Measurements from ENCODE around the gene WDR20. TPM values are rescaled to one million over a fixed set of nuclear protein-coding genes. Genes with fewer than 3 reads are reported as not detected.

Gene WDR20
- total and polyA plus RNA-seq, 2 of the 8 experiments (the other 6 are each of a cell fraction or from before 2014, with no cell fraction given) = 11.2 to 26.7 TPM

GRCh38 chr14:102182190-102182589, 42.5 kb downstream of the WDR20 start:
- peaks cover 0 to 6% of the 10 kb centered on the region in 2 experiments for H4K20me1 ChIP-seq (replicated peaks in 1 of 2; ENCODE audit: control insufficient read depth in 1 of 2, insufficient read depth in 2 of 2, low read length in 2 of 2)
- H3K9me3 ChIP-seq (ENCODE audit: insufficient read depth in 2 of 2, low read depth in 1 of 2, low read length in 1 of 2) = no peaks in the 10 kb centered on the region
- H2BK12ac ChIP-seq (ENCODE audit: low read depth, low read length) = no peak overlapping the region
- DNase-seq (ENCODE audit: low read depth in 1 of 2, low spot score in 2 of 2) = no peak
- H3K14ac ChIP-seq (ENCODE audit: insufficient read length) = no peak overlapping the region
- H3K27ac ChIP-seq (ENCODE audit: low read depth, low read length) = no peak overlapping the region
- no peak overlapping the region for H2AK5ac ChIP-seq (ENCODE audit: low read depth, low read length)
- no peak overlapping the region for H4K8ac ChIP-seq (ENCODE audit: extremely low read depth, insufficient read depth, low read length)
- no peak overlapping the region for H2AFZ ChIP-seq (ENCODE audit: low read length)
- H2BK20ac ChIP-seq (ENCODE audit: low read length) = no peak overlapping the region
- CTCF ChIA-PET (ENCODE audit: partially characterized antibody) = interaction anchor here (1.2 to 1.7 kb wide), 2 partner anchors 21 to 85 kb away, joined by 3 to 4 read pairs; no protein-coding TSS in a partner anchor
- FAIRE-seq = no peak
- POLR2A ChIA-PET (ENCODE audit: partially characterized antibody) = interaction anchor here (1.8 kb wide), 1 partner anchor 42 kb away, joined by 6 read pairs; the partner anchor contains the start of gene WDR20
- H3K27me3 ChIP-seq (replicated peaks in 1 of 4; ENCODE audit: control insufficient read depth in 3 of 4, extremely low read depth in 1 of 4, insufficient read depth in 3 of 4, low read length in 3 of 4) = no peaks in the 10 kb centered on the region
- no peaks in the 10 kb centered on the region for H3K23me2 ChIP-seq (ENCODE audit: low read depth, low read length)
- H3K9ac ChIP-seq (replicated peaks in 1 of 4; ENCODE audit: extremely low read depth in 1 of 4, low read depth in 3 of 4, low read length in 3 of 4) = no peak overlapping the region
- H4K5ac ChIP-seq (ENCODE audit: insufficient read length, low read depth, low read length) = no peak overlapping the region
- no peak overlapping the region for H4K91ac ChIP-seq (replicated peaks; ENCODE audit: insufficient read length, low read length)
- no peak overlapping the region for H3K4ac ChIP-seq (replicated peaks; ENCODE audit: insufficient read length, low read depth, low read length)
- H2BK120ac ChIP-seq (replicated peaks; ENCODE audit: low read depth, low read length) = no peak overlapping the region
- H2BK15ac ChIP-seq (ENCODE audit: low read length) = no peak overlapping the region
- no peaks in the 10 kb centered on the region; a peak in 1 of 8 replicates for H3K36me3 ChIP-seq (ENCODE audit: control insufficient read depth in 2 of 4, insufficient read depth in 4 of 4, low read length in 3 of 4)
- H2BK5ac ChIP-seq (ENCODE audit: low read depth, low read length) = no peak overlapping the region
- H3K79me2 ChIP-seq (ENCODE audit: control insufficient read depth in 1 of 2, insufficient read depth in 2 of 2, low read length in 2 of 2) = peaks cover 0 to 84% of the 10 kb centered on the region in 2 experiments; a peak in 3 of 4 replicates
- peaks cover 3% of the 10 kb centered on the region for H3K79me1 ChIP-seq (ENCODE audit: low read depth, low read length)
- TF ChIP-seq SP1 (IDR thresholded peaks at IDR 0.05; ENCODE audit: low read depth, low read length) (no peak), KDM5A (IDR thresholded peaks at IDR 0.05; ENCODE audit: low read length) (no peak), MAFK (IDR thresholded peaks at IDR 0.05; ENCODE audit: low read depth, low read length) (no peak), YY1 (IDR thresholded peaks at IDR 0.05; ENCODE audit: low read depth, low read length) (no peak), JUND (IDR thresholded peaks at IDR 0.05; ENCODE audit: low read length) (no peak), BRCA1 (IDR thresholded peaks at IDR 0.05; ENCODE audit: low read depth, low read length) (no peak), PHF8 (conservative IDR thresholded peaks at IDR 0.05; ENCODE audit: low read depth, low read length) (no peak), SUZ12 (IDR thresholded peaks at IDR 0.05; ENCODE audit: low read length) (no peak), SIRT6 (IDR thresholded peaks at IDR 0.05; ENCODE audit: low read length) (no peak), CTBP2 (IDR thresholded peaks at IDR 0.05; ENCODE audit: borderline replicate concordance, insufficient read depth, insufficient read length, low read length) (no peak), MAX (IDR thresholded peaks at IDR 0.05) (no peak), SP2 (IDR thresholded peaks at IDR 0.05; ENCODE audit: low read length) (no peak), SIN3A (conservative IDR thresholded peaks at IDR 0.05 in 1 of 2, IDR thresholded peaks at IDR 0.05 in 1 of 2; ENCODE audit: low read depth in 1 of 2, low read length in 2 of 2) (no peak), ATF3 (IDR thresholded peaks at IDR 0.05; ENCODE audit: insufficient read depth, low read depth, low read length) (no peak)
- H3K4me1 ChIP-seq (replicated peaks in 1 of 4; ENCODE audit: control insufficient read depth in 3 of 4, insufficient read depth in 4 of 4, low read length in 3 of 4) = peaks cover 0 to 9% (median 0%) of the 10 kb centered on the region in 4 experiments; a peak in 3 of 7 replicates
- H3K4me3 ChIP-seq (ENCODE audit: extremely low read depth in 1 of 4, insufficient read depth in 2 of 4, low read depth in 3 of 4, low read length in 4 of 4) = no peak overlapping the region
- no peak overlapping the region for H3K4me2 ChIP-seq (ENCODE audit: insufficient read depth in 1 of 2, low read depth in 2 of 2, low read length in 2 of 2)
- H3K56ac ChIP-seq (replicated peaks; ENCODE audit: insufficient read length, low read depth, low read length) = no peak overlapping the region
- no peak overlapping the region for H3K18ac ChIP-seq (ENCODE audit: extremely low read depth, low read length)
- H3K23ac ChIP-seq (ENCODE audit: insufficient read length) = no peak overlapping the region
